Measurements from ENCODE around the gene UNC5CL. TPM values are rescaled to one million over a fixed set of nuclear protein-coding genes. Genes with fewer than 3 reads are reported as not detected.

UNC5CL gene
- total and polyA plus RNA-seq, 2 donors (not counting 1 experiment from before 2014, with no cell fraction given): 4.5 to 4.7 TPM

GRCh38 chr6:41083072-41083471 lies 44.1 kb upstream of the UNC5CL start:
- Mint-ChIP-seq H3K27ac (no peak overlapping the region), H3K27me3 (no peaks in the 10 kb centered on the region), H3K4me3 (no peak overlapping the region), H3K9me3 (ENCODE audit: insufficient read depth) (no peaks in the 10 kb centered on the region), H3K4me1 (peaks cover 32% of the 10 kb centered on the region)
- TF ChIP-seq CTCF (IDR thresholded peaks at IDR 0.05): no peak
- no peak for TF ChIP-seq EZH2 (IDR thresholded peaks at IDR 0.05; ENCODE audit: borderline replicate concordance, insufficient read depth, low read depth, low read length, poor library complexity, severe bottlenecking)
- Histone ChIP-seq H3K4me2 (replicated peaks; ENCODE audit: low read depth, low read length, poor library complexity, severe bottlenecking) (no peak overlapping the region), H3K36me3 (replicated peaks in 1 of 2; ENCODE audit: control extremely low read depth in 1 of 2, control insufficient read depth in 1 of 2, extremely low read depth in 1 of 2, insufficient read depth in 2 of 2, low read length in 1 of 2) (peaks cover 13 to 72% of the 10 kb centered on the region in 2 experiments), H3K9me3 (ENCODE audit: control extremely low read depth in 1 of 3, control insufficient read depth in 2 of 3, insufficient read depth in 1 of 3, low read length in 2 of 3) (no peaks in the 10 kb centered on the region), H2AFZ (ENCODE audit: insufficient read depth, low read depth, low read length, poor library complexity, severe bottlenecking) (no peak overlapping the region), H4K20me1 (ENCODE audit: control insufficient read depth, insufficient read depth, low read length, poor library complexity, severe bottlenecking) (peaks cover 18% of the 10 kb centered on the region), H3K79me2 (ENCODE audit: control insufficient read depth, insufficient read depth, low read length) (peaks cover 61% of the 10 kb centered on the region), H3K27ac (ENCODE audit: low read length in 2 of 2) (no peak overlapping the region), H3K9ac (ENCODE audit: low read length) (no peak overlapping the region), H3K4me1 (ENCODE audit: control insufficient read depth in 2 of 2, insufficient read depth in 2 of 2, low read length in 2 of 2) (peaks cover 12 to 13% of the 10 kb centered on the region in 2 donors), H3K27me3 (replicated peaks in 1 of 4; ENCODE audit: control extremely low read depth in 1 of 4, control insufficient read depth in 3 of 4, insufficient read depth in 4 of 4, low read length in 3 of 4) (no peaks in the 10 kb centered on the region), H3K4me3 (ENCODE audit: control extremely low read depth in 1 of 5, extremely low read depth in 1 of 5, insufficient read depth in 1 of 5, low read depth in 2 of 5, low read length in 4 of 5) (no peak overlapping the region)
- intact Hi-C loops (cut with micrococcal nuclease): no loop called here
- DNase-seq (no peak), ATAC-seq (ENCODE audit: low read depth) (no peak)
- POLR2A ChIA-PET: no interaction called here
- CTCF ChIA-PET: interaction anchor here (0.8 kb wide), 1 partner anchor 224 kb away, joined by 3 read pairs; no protein-coding TSS in a partner anchor

- H3K36me3 ChIP-seq (replicated peaks in 1 of 2; ENCODE audit: control extremely low read depth in 1 of 2, control insufficient read depth in 1 of 2, extremely low read depth in 1 of 2, insufficient read depth in 2 of 2, low read length in 1 of 2): peaks cover 6 to 57% of the 10 kb centered on the region in 2 experiments
Observed at GRCh38 chr6:41080621-41081020, 41.6 kb upstream of the UNC5CL start.

More at GRCh38 chr6:41080621-41081020, 41.6 kb upstream of the UNC5CL start:
- Histone ChIP-seq H2AFZ (ENCODE audit: insufficient read depth, low read depth, low read length, poor library complexity, severe bottlenecking) (peak overlapping the region; percentile 36), H3K4me2 (replicated peaks; ENCODE audit: low read depth, low read length, poor library complexity, severe bottlenecking) (peak overlapping the region; percentile 60), H4K20me1 (ENCODE audit: control insufficient read depth, insufficient read depth, low read length, poor library complexity, severe bottlenecking) (no peaks in the 10 kb centered on the region), H3K9ac (ENCODE audit: low read length) (peak overlapping the region; percentile 41), H3K79me2 (ENCODE audit: control insufficient read depth, insufficient read depth, low read length) (peaks cover 76% of the 10 kb centered on the region), H3K27me3 (replicated peaks in 1 of 4; ENCODE audit: control extremely low read depth in 1 of 4, control insufficient read depth in 3 of 4, insufficient read depth in 4 of 4, low read length in 3 of 4) (no peaks in the 10 kb centered on the region), H3K4me1 (ENCODE audit: control insufficient read depth in 2 of 2, insufficient read depth in 2 of 2, low read length in 2 of 2) (peaks cover 17 to 22% of the 10 kb centered on the region in 2 donors), H3K27ac (ENCODE audit: low read length in 2 of 2) (peak overlapping the region; percentile 42 to 64), H3K4me3 (ENCODE audit: control extremely low read depth in 1 of 5, extremely low read depth in 1 of 5, insufficient read depth in 1 of 5, low read depth in 2 of 5, low read length in 4 of 5) (peak overlapping the region in 3 of 5 experiments; percentile 5 to 25 (median 13)), H3K9me3 (ENCODE audit: control extremely low read depth in 1 of 3, control insufficient read depth in 2 of 3, insufficient read depth in 1 of 3, low read length in 2 of 3) (no peaks in the 10 kb centered on the region)
- Mint-ChIP-seq H3K9me3 (ENCODE audit: insufficient read depth) (no peaks in the 10 kb centered on the region), H3K27ac (peak overlapping the region; percentile 75), H3K27me3 (no peaks in the 10 kb centered on the region), H3K4me1 (peaks cover 43% of the 10 kb centered on the region), H3K4me3 (peak overlapping the region; percentile 58)
- 63% methylated on average over 1 of the region's 2 CpGs for WGBS (ENCODE audit: insufficient coverage)
- ChIA-PET POLR2A (no interaction called here), CTCF (interaction anchor here (1.6 kb wide), 1 partner anchor 102 kb away, joined by 3 read pairs; no protein-coding TSS in a partner anchor)
- DNase-seq: peak; percentile 44
- TF ChIP-seq CTCF (IDR thresholded peaks at IDR 0.05) (no peak), EZH2 (IDR thresholded peaks at IDR 0.05; ENCODE audit: borderline replicate concordance, insufficient read depth, low read depth, low read length, poor library complexity, severe bottlenecking) (no peak)
- peak; percentile 47 for ATAC-seq (ENCODE audit: low read depth)
- intact Hi-C loops (cut with micrococcal nuclease): no loop called here
